ENCODE measurements around the gene TMEM258. TPM values are rescaled to one million over a fixed set of nuclear protein-coding genes. Genes with fewer than 3 reads are reported as not detected.

Gene TMEM258
- total RNA-seq, 1 experiment from 2014 or later, result 142 TPM

- in situ Hi-C loops (cut with HindIII; ENCODE audit: low pct_unique_long_range_greater_than_20kb, low sequenced_read_pairs), result no loop called here
- no peak for DNase-seq (ENCODE audit: low read depth, low spot score)
Measured at GRCh38 chr11:61769946-61770683, 22.3 kb downstream of the TMEM258 start.

GRCh38 chr11:61769169-61769920, 23.1 kb downstream of the TMEM258 start:
- in situ Hi-C loops (cut with HindIII; ENCODE audit: low pct_unique_long_range_greater_than_20kb, low sequenced_read_pairs), result no loop called here
- no peak for DNase-seq (ENCODE audit: low read depth, low spot score)

- in situ Hi-C loops (cut with HindIII; ENCODE audit: low pct_unique_long_range_greater_than_20kb, low sequenced_read_pairs), result no loop called here
- no peak for DNase-seq (ENCODE audit: low read depth, low spot score)
Measured at GRCh38 chr11:61768376-61769076, 23.9 kb downstream of the TMEM258 start.

GRCh38 chr11:61766353-61766841, 26.0 kb downstream of the TMEM258 start:
- in situ Hi-C loops (cut with HindIII; ENCODE audit: low pct_unique_long_range_greater_than_20kb, low sequenced_read_pairs), result no loop called here
- no peak for DNase-seq (ENCODE audit: low read depth, low spot score)

- in situ Hi-C loops (cut with HindIII; ENCODE audit: low pct_unique_long_range_greater_than_20kb, low sequenced_read_pairs), result no loop called here
- DNase-seq (ENCODE audit: low read depth, low spot score), result no peak
Measured at GRCh38 chr11:61765550-61766253, 26.7 kb downstream of the TMEM258 start.

- no peak for DNase-seq (ENCODE audit: low read depth, low spot score)
- in situ Hi-C loops (cut with HindIII; ENCODE audit: low pct_unique_long_range_greater_than_20kb, low sequenced_read_pairs), result no loop called here
Measured at GRCh38 chr11:61764606-61765260, 27.7 kb downstream of the TMEM258 start.

GRCh38 chr11:61763930-61764605, 28.3 kb downstream of the TMEM258 start:
- in situ Hi-C loops (cut with HindIII; ENCODE audit: low pct_unique_long_range_greater_than_20kb, low sequenced_read_pairs), result no loop called here
- DNase-seq (ENCODE audit: low read depth, low spot score), result no peak

GRCh38 chr11:61762798-61763197, 29.6 kb downstream of the TMEM258 start:
- in situ Hi-C loops (cut with HindIII; ENCODE audit: low pct_unique_long_range_greater_than_20kb, low sequenced_read_pairs), result no loop called here

GRCh38 chr11:61762223-61762615, 30.2 kb downstream of the TMEM258 start:
- no peak for DNase-seq (ENCODE audit: low read depth, low spot score)
- in situ Hi-C loops (cut with HindIII; ENCODE audit: low pct_unique_long_range_greater_than_20kb, low sequenced_read_pairs), result no loop called here

More at GRCh38 chr11:61762798-61763197, 29.6 kb downstream of the TMEM258 start:
- DNase-seq (ENCODE audit: low read depth, low spot score), result no peak

GRCh38 chr11:61761440-61762222, 30.8 kb downstream of the TMEM258 start:
- in situ Hi-C loops (cut with HindIII; ENCODE audit: low pct_unique_long_range_greater_than_20kb, low sequenced_read_pairs), result no loop called here
- no peak for DNase-seq (ENCODE audit: low read depth, low spot score)

- DNase-seq (ENCODE audit: low read depth, low spot score), result no peak
- in situ Hi-C loops (cut with HindIII; ENCODE audit: low pct_unique_long_range_greater_than_20kb, low sequenced_read_pairs), result no loop called here
Measured at GRCh38 chr11:61760946-61761345, 31.5 kb downstream of the TMEM258 start.

- in situ Hi-C loops (cut with HindIII; ENCODE audit: low pct_unique_long_range_greater_than_20kb, low sequenced_read_pairs), result no loop called here
Measured at GRCh38 chr11:61757213-61757862, 35.1 kb downstream of the TMEM258 start.

GRCh38 chr11:61756452-61757212, 35.8 kb downstream of the TMEM258 start:
- DNase-seq (ENCODE audit: low read depth, low spot score), result no peak

More at GRCh38 chr11:61757213-61757862, 35.1 kb downstream of the TMEM258 start:
- DNase-seq (ENCODE audit: low read depth, low spot score), result no peak

GRCh38 chr11:61756147-61756451, 36.3 kb downstream of the TMEM258 start:
- in situ Hi-C loops (cut with HindIII; ENCODE audit: low pct_unique_long_range_greater_than_20kb, low sequenced_read_pairs), result no loop called here
- no peak for DNase-seq (ENCODE audit: low read depth, low spot score)

More at GRCh38 chr11:61756452-61757212, 35.8 kb downstream of the TMEM258 start:
- in situ Hi-C loops (cut with HindIII; ENCODE audit: low pct_unique_long_range_greater_than_20kb, low sequenced_read_pairs), result no loop called here
